ENCODE results near the gene TSFM. TPM values are rescaled to one million over a fixed set of nuclear protein-coding genes. Genes with fewer than 3 reads are reported as not detected.

TSFM gene
- total and polyA plus RNA-seq, 2 of the 13 experiments (the other 11 are each of a cell fraction or from before 2014, with no cell fraction given): 29.8 to 68.3 TPM

GRCh38 chr12:57760347-57760982, 22.1 kb upstream of the TSFM start (continued):
- TF ChIP-seq HMGXB3 (CRISPR knock-in tag; IDR thresholded peaks at IDR 0.05; ENCODE audit: borderline replicate concordance): no peak
- TF ChIP-seq ZNF746 (CRISPR knock-in tag; IDR thresholded peaks at IDR 0.05): no peak
- no peak for TF ChIP-seq ATF7-NPFF (CRISPR knock-in tag; IDR thresholded peaks at IDR 0.05; ENCODE audit: low read depth)

- peaks cover 37% of the 10 kb centered on the region for H3K4me1 ChIP-seq (ENCODE audit: insufficient read depth, low read length)
- no peak overlapping the region for H3K9ac ChIP-seq (ENCODE audit: insufficient read depth, low read depth, low read length)
- TF ChIP-seq GABPA (IDR thresholded peaks at IDR 0.05; ENCODE audit: low read depth, low read length): no peak
- TF ChIP-seq GABPA (CRISPR knock-in tag; IDR thresholded peaks at IDR 0.05; ENCODE audit: low read depth): no peak
- peak; percentile 72 to 75 for TF ChIP-seq MAFK (conservative IDR thresholded peaks at IDR 0.05 in 1 of 2, IDR thresholded peaks at IDR 0.05 in 1 of 2; ENCODE audit: low read length in 2 of 2)
- TF ChIP-seq ZBTB43 (CRISPR knock-in tag; conservative IDR thresholded peaks at IDR 0.05): no peak
- TF ChIP-seq HNF4A (CRISPR knock-in tag; IDR thresholded peaks at IDR 0.05): peak; percentile 56
- TF ChIP-seq GLI4 (CRISPR knock-in tag; IDR thresholded peaks at IDR 0.05; ENCODE audit: borderline replicate concordance): no peak
- TF ChIP-seq MAFF (IDR thresholded peaks at IDR 0.05; ENCODE audit: low read depth, low read length): peak; percentile 48
- CTCF ChIA-PET (ENCODE audit: low intra/inter-chr PET ratio, low total read pairs): no interaction called here
- no peaks in the 10 kb centered on the region for H3K9me3 ChIP-seq (ENCODE audit: low read length)
- POLR2A ChIA-PET: interaction anchor here (0.9 to 3.5 kb wide), 2 partner anchors 9 to 11 kb away, joined by 3 to 11 read pairs; partner anchors contain the start of genes CDK4, EEF1AKMT3 and METTL1
- peaks cover 0 to 6% of the 10 kb centered on the region in 2 experiments; a peak in 1 of 5 replicates for H3K27me3 ChIP-seq (ENCODE audit: control insufficient read depth in 1 of 2, insufficient read depth in 2 of 2, low read length in 2 of 2)
- H2AFZ ChIP-seq (ENCODE audit: low read length): no peak overlapping the region
- H3K79me2 ChIP-seq (ENCODE audit: insufficient read depth, low read length): no peaks in the 10 kb centered on the region
- H3K4me2 ChIP-seq (ENCODE audit: low read depth, low read length): no peak overlapping the region
- H3K36me3 ChIP-seq (replicated peaks in 1 of 2; ENCODE audit: control insufficient read depth in 1 of 2, insufficient read depth in 2 of 2, low read length in 2 of 2): no peaks in the 10 kb centered on the region; a peak in 1 of 5 replicates
- DNase-seq (ENCODE audit: low spot score) (no peak), FAIRE-seq (no peak), ATAC-seq (no peak)
- 51% methylated on average over 4 of the region's 4 CpGs for WGBS (ENCODE audit: low lambda C conversion rate)
- no peaks in the 10 kb centered on the region for H4K20me1 ChIP-seq (ENCODE audit: insufficient read depth, low read length)
- H3K4me3 ChIP-seq (replicated peaks in 1 of 3; ENCODE audit: insufficient read depth in 1 of 3, low read depth in 2 of 3, low read length in 3 of 3): no peak overlapping the region
- in situ Hi-C loops (cut with HindIII; ENCODE audit: extremely low pct_ligation_motif_present, low pct_unique_long_range_greater_than_20kb) (no loop called here), intact Hi-C loops (cut with micrococcal nuclease; ENCODE audit: unreplicated experiment) (no loop called here)
- BruUV-seq (replicated peaks): no TSS peak
- H3K27ac ChIP-seq (ENCODE audit: extremely low read length, insufficient read depth, low read length): no peak overlapping the region
Observed at GRCh38 chr12:57761391-57761998, 21.1 kb upstream of the TSFM start.
